Measurements from ENCODE around the gene NTPCR.
"Not testable (repeated sequence)": the region's sequence is repeated elsewhere in the genome, so short reads cannot be mapped to it uniquely, and the experiment has no call there.

The NTPCR gene

DNA sequence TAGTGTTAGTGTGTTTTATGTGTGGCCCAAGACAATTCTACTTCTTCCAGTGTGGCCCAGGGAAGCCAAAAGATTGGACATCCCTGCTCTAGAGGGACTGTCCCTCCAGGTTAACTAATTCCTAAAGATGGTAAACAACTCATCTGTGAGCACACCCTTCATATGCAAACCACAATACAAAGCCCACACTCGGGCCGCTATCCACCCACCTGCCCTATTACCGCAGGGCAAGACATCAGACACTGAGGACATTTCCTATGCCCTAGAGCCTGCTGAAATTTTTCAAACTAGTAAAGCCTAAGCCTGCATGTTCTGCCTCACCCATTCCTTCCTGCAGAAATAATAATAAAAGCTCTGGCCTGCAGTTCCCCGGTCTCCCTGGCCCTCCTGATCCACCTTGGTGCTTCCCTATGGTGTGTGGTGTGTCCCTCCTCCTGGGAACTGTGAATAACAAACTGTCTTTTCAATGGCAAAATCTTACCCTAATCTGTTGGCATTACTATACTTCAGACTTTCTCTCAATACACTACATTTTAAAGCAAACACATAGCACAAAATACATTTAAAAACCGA lies 39.3 kb upstream of the NTPCR start:
- no peak for TF ChIP-seq REST (IDR thresholded peaks at IDR 0.05; ENCODE audit: insufficient replicate concordance, low read depth)
- TF ChIP-seq GABPA (IDR thresholded peaks at IDR 0.05; ENCODE audit: low read depth): no peak
- no peak for TF ChIP-seq CTCF (IDR thresholded peaks at IDR 0.05; ENCODE audit: insufficient read depth, low read length)
- TF ChIP-seq SPI1 (IDR thresholded peaks at IDR 0.05; ENCODE audit: borderline replicate concordance, low read depth): no peak
- no peak for TF ChIP-seq POLR2AphosphoS5 (IDR thresholded peaks at IDR 0.05; ENCODE audit: low read depth)
- Histone ChIP-seq H3K27ac (replicated peaks) (no peak overlapping the region), H3K27me3 (ENCODE audit: insufficient read depth, poor library complexity, severe bottlenecking) (no peaks in the 10 kb centered on the region), H3K4me3 (replicated peaks; ENCODE audit: insufficient read depth, low read length) (no peak overlapping the region)
- DNase-seq (ENCODE audit: low read depth in 1 of 2, low spot score in 1 of 2): no peak

DNA sequence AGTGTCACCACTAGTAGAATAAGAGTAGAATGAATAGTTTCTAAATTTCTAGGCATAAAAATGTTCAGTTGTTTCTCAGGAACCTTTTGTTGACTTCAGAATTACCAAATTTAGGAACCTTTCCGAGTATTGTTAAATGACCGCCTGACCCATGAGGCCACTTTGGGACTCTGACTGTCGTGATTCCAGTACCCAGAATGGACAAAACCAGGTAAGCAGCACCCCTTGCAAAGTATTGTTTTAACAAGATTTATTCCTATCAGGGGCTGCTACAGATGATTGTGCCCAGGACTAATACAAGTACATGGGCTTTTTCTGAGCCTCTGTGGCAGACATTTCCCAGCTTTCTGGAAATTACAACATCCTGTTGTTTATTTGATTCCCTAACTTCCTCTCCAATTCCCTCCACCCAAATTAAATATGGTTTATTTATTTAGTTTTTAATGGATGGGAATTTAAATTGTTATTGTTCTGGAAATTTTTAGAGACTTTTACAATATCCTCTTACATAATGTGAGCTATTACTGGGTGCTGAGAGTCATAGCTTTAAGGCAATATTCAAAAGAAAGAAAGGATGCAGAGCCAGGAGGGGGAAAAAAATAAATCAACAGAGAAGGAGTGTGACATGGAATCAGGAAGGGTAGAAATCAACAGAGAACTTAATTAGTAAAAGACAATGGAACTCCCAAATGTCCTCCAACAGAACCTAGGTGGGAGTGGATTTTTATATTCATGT lies 37.4 kb upstream of the NTPCR start:
- Histone ChIP-seq H3K27ac (replicated peaks) (no peak overlapping the region), H3K27me3 (ENCODE audit: insufficient read depth, poor library complexity, severe bottlenecking) (no peaks in the 10 kb centered on the region), H3K4me3 (replicated peaks; ENCODE audit: insufficient read depth, low read length) (no peak overlapping the region)
- no peak for DNase-seq (ENCODE audit: low read depth in 1 of 2, low spot score in 1 of 2)
- TF ChIP-seq GABPA (IDR thresholded peaks at IDR 0.05; ENCODE audit: low read depth) (no peak), CTCF (IDR thresholded peaks at IDR 0.05; ENCODE audit: insufficient read depth, low read length) (no peak), REST (IDR thresholded peaks at IDR 0.05; ENCODE audit: insufficient replicate concordance, low read depth) (no peak), POLR2AphosphoS5 (IDR thresholded peaks at IDR 0.05; ENCODE audit: low read depth) (no peak), SPI1 (IDR thresholded peaks at IDR 0.05; ENCODE audit: borderline replicate concordance, low read depth) (no peak)

DNA sequence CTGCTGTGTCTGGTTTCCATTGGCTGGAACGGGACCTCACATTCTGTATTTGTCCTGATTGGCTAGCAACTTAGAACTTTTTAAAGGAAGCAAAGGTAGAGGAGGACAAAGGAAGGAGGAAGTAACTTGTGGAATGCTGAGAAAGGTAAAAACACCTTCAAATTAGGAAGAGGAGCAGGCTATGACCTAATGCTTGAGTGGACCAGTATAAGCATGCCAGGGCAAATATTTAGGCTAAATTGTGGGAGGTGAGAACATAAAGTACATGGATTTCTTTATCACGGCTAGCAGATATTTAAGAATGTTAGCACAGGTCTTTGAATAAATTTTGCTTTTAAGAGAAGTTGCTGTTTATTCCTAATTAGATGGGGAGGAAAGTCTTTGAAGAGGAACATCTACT lies 36.1 kb upstream of the NTPCR start:
- not testable (repeated sequence) for DNase-seq (ENCODE audit: low read depth in 1 of 2, low spot score in 1 of 2); H3K27ac ChIP-seq (replicated peaks); H3K4me3 ChIP-seq (replicated peaks; ENCODE audit: insufficient read depth, low read length); H3K27me3 ChIP-seq (ENCODE audit: insufficient read depth, poor library complexity, severe bottlenecking)

DNA sequence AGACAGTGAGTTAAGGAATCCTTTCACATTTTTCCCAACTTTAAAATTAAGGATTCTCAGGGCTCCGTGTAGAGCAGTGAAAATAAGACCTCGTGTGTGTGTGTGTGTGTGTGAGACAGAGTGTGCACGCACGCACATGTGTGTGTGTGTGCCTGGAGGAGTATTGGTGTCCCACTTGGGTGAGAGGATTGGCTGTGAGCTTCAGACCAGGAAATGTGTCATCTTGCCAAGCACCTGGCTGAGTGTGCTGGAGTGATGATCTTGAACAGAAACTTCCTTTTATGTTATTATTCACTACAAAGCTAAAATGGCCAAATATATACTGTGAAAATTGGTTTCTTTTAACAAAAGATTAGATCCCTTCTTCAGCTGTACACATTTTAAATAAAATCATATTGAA lies 35.2 kb upstream of the NTPCR start:
- no peak overlapping the region for H3K27ac ChIP-seq (replicated peaks)
- H3K27me3 ChIP-seq (ENCODE audit: insufficient read depth, poor library complexity, severe bottlenecking): no peaks in the 10 kb centered on the region
- DNase-seq (ENCODE audit: low read depth in 1 of 2, low spot score in 1 of 2): no peak
- no peak overlapping the region for H3K4me3 ChIP-seq (replicated peaks; ENCODE audit: insufficient read depth, low read length)
- no peak for TF ChIP-seq SPI1 (IDR thresholded peaks at IDR 0.05; ENCODE audit: borderline replicate concordance, low read depth)
- no peak for TF ChIP-seq POLR2AphosphoS5 (IDR thresholded peaks at IDR 0.05; ENCODE audit: low read depth)
- TF ChIP-seq REST (IDR thresholded peaks at IDR 0.05; ENCODE audit: insufficient replicate concordance, low read depth): no peak

Data from HL-60 (cell line).